K562 (cell line): ENCODE results near the gene INSR. TPM values are rescaled to one million over a fixed set of nuclear protein-coding genes. Genes with fewer than 3 reads are reported as not detected.
A peak's percentile ranks its signal among the peaks of the same experiment; 100 is the strongest.

Experiments used
- ATF2 ChIP-seq: sonication (generic); formaldehyde crosslinking; IDR thresholded peaks from 2 replicates; pipeline ENCODE4 v1.8.1; 2022; ENCODE audit warnings: missing genetic modification reagents
- GATAD2A ChIP-seq: fragments of 450-650 bp; IDR thresholded peaks from 2 replicates; pipeline ENCODE4 v1.6.1; 2017
- HMGN3 ChIP-seq: IDR thresholded peaks from 2 replicates; pipeline ENCODE4 v1.6.1; 2011; ENCODE audit warnings: borderline replicate concordance, low read depth, mild to moderate bottlenecking, mixed read lengths, low read length; ENCODE audit not compliant: insufficient read length; ENCODE audit errors: extremely low read depth
- MAFF ChIP-seq: IDR thresholded peaks from 2 replicates; pipeline ENCODE4 v1.6.1; 2012; ENCODE audit warnings: low read length, improper control_type of control experiment
- MAFG ChIP-seq: fragments of 450-650 bp; conservative IDR thresholded peaks from 2 replicates; pipeline ENCODE4 v1.6.1; 2016; ENCODE audit warnings: missing genetic modification characterization, missing compliant biosample characterization
- POU5F1 ChIP-seq: fragments of 150-350 bp; IDR thresholded peaks from 2 replicates; pipeline ENCODE4 v1.6.1; 2014; ENCODE audit warnings: borderline replicate concordance, low read length, low read depth, mild to moderate bottlenecking; ENCODE audit not compliant: partially characterized antibody
- REST ChIP-seq, 2 experiments: fragments of 450-650 bp; formaldehyde crosslinking in 1 of 2; IDR thresholded peaks; 2 replicates each; pipeline versions ENCODE4 v1.4.0 to v1.6.1; 2014 to 2020; ENCODE audit warnings: mild to moderate bottlenecking in 2 of 2, borderline replicate concordance in 1 of 2, low read depth in 1 of 2
- RFX5 ChIP-seq: IDR thresholded peaks from 2 replicates; pipeline ENCODE4 v1.6.1; 2011; ENCODE audit warnings: low read depth, mild to moderate bottlenecking, improper control_type of control experiment, low read length
- SIRT6 ChIP-seq: IDR thresholded peaks from one replicate; pipeline ENCODE4 v1.6.1; 2012; ENCODE audit warnings: low read depth, mild to moderate bottlenecking, control low read depth, inconsistent platforms, low read length, moderate library complexity
- TAL1 ChIP-seq: fragments of 450-650 bp; IDR thresholded peaks from 2 replicates; pipeline ENCODE4 v1.6.1; 2016; ENCODE audit warnings: mild to moderate bottlenecking
- ZBTB8A ChIP-seq: fragments of 450-650 bp; IDR thresholded peaks from 2 replicates; pipeline ENCODE4 v1.6.1; 2018; ENCODE audit warnings: mild to moderate bottlenecking, moderate library complexity; ENCODE audit not compliant: partially characterized antibody
- ZNF316 ChIP-seq: fragments of 450-650 bp; IDR thresholded peaks from 2 replicates; pipeline ENCODE4 v1.6.1; 2016
- ZNF740 ChIP-seq, 3 experiments: fragments of 200-800 bp in 1 of 3; sonication (Bioruptor generic) in 1 of 3; sonication (generic) in 1 of 3; formaldehyde crosslinking in 1 of 3; IDR thresholded peaks; 2 replicates each; pipeline versions ENCODE4 v1.6.1 to v1.8.0; 2016 to 2022; ENCODE audit warnings: mild to moderate bottlenecking in 2 of 3, missing compliant biosample characterization in 2 of 3, missing genetic modification characterization in 2 of 3, missing genetic modification reagents in 1 of 3
- ZZZ3 ChIP-seq: fragments of 450-650 bp; IDR thresholded peaks from 2 replicates; pipeline ENCODE4 v1.6.1; 2016; ENCODE audit warnings: antibody characterized with exemption, mild to moderate bottlenecking, moderate library complexity
- polyA plus RNA-seq, 8 experiments: library from polyadenylated mRNA; depleted of rRNA in 4 of 8; stranded (reverse) in 5 of 8; unstranded in 3 of 8; fragments of >200 nt; fragmentation: Nextera tagmentation in 2 of 8; fragmentation: Illumina TruSeq in 1 of 8; extraction: Ambion mirVana in 2 of 8; extraction: Trizol in 1 of 8; gene quantifications; 2 replicates each; pipeline versions ENCODE4 v1.2.1 to v1.2.3, GENCODE V29; 2011 to 2014; ENCODE audit warnings: inconsistent platforms in 1 of 8, missing spikeins in 1 of 8
- total RNA-seq, 7 experiments: library from RNA; depleted of rRNA in 6 of 7; stranded (reverse); fragments of >200 nt in 6 of 7; fragmentation: Illumina TruSeq in 2 of 7; extraction: Trizol in 2 of 7; gene quantifications; 2 replicates each; pipeline versions ENCODE4 v1.2.1 to v1.2.3, GENCODE V29; 2011 to 2021; ENCODE audit warnings: low replicate concordance in 1 of 7

Gene INSR
- total and polyA plus RNA-seq, 9 of the 15 experiments (the other 6 are each of a cell fraction or from before 2014, with no cell fraction given) = 0.04 to 0.88 (median 0.41) TPM

GRCh38 chr19:7112675-7113074 lies 181.5 kb downstream of the INSR start (continued):
- TF ChIP-seq MAFG (tag) = peak; percentile 15; the same call in 1 of the 2 replicates
- no peak for TF ChIP-seq POU5F1
- no peak for TF ChIP-seq HMGN3
- TF ChIP-seq MAFF = peak; percentile 53
- no peak for TF ChIP-seq RFX5
- TF ChIP-seq ZNF740 (CRISPR knock-in tag; IDR thresholded peaks at IDR 0.05) = no peak
- TF ChIP-seq ZNF740 (tag; IDR thresholded peaks at IDR 0.05) = no peak
- no peak for TF ChIP-seq ZBTB8A
- no peak for TF ChIP-seq ATF2 (CRISPR knock-in tag)
- no peak for TF ChIP-seq GATAD2A
- TF ChIP-seq TAL1 = no peak
- peak; percentile 50; the same call in 1 of the 2 replicates for TF ChIP-seq ZNF316
- TF ChIP-seq REST (IDR thresholded peaks at IDR 0.05; ENCODE audit: borderline replicate concordance) = no peak
- no peak for TF ChIP-seq REST (CRISPR knock-in tag; IDR thresholded peaks at IDR 0.05; ENCODE audit: low read depth)
- no peak for TF ChIP-seq SIRT6
- TF ChIP-seq ZZZ3 = no peak
